Measurements from ENCODE around the gene TCF12. TPM values are rescaled to one million over a fixed set of nuclear protein-coding genes. Genes with fewer than 3 reads are reported as not detected.

The TCF12 gene
- total RNA-seq, 4 donors from 2014 or later: 108 to 177 (median 148) TPM

DNA sequence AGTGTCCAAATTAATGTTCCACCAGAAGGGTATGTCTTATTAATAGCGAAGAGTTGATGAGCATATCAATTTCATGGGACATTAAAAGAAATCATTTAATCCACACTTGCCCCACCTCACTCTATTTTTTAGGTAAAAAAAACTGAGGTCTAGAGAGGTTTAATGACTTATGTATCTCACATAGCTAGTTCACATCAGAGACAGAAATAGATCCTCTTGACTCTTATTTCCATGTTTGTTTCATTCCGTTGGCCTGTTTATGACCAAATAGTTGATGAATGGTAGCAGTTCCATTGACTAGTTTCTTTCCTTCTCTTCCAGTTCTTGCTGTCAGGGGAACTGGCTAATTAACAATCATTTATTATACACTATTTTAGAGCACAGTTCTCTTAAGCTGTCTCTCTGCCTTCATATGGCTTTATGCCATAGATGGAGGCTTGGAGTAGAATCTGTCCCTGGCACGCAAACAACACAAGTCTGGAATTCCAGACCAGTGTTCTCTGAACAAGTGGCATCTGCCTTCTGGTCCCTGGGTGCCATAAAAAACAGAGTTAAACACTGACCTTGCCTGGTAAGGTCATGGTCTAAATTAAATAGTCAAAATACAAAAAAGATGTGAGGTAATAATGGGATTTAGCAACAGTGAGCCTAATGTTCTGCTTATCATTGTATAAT, 237.9 kb downstream of the TCF12 start:
- DNase-seq (ENCODE audit: extremely low spot score): no peak
- TF ChIP-seq, protein P1, sequence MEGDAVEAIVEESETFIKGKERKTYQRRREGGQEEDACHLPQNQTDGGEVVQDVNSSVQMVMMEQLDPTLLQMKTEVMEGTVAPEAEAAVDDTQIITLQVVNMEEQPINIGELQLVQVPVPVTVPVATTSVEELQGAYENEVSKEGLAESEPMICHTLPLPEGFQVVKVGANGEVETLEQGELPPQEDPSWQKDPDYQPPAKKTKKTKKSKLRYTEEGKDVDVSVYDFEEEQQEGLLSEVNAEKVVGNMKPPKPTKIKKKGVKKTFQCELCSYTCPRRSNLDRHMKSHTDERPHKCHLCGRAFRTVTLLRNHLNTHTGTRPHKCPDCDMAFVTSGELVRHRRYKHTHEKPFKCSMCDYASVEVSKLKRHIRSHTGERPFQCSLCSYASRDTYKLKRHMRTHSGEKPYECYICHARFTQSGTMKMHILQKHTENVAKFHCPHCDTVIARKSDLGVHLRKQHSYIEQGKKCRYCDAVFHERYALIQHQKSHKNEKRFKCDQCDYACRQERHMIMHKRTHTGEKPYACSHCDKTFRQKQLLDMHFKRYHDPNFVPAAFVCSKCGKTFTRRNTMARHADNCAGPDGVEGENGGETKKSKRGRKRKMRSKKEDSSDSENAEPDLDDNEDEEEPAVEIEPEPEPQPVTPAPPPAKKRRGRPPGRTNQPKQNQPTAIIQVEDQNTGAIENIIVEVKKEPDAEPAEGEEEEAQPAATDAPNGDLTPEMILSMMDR (IDR thresholded peaks at IDR 0.05): no peak
- TF ChIP-seq EP300 (IDR thresholded peaks at IDR 0.05): no peak
- no peak for TF ChIP-seq POLR2AphosphoS5 (IDR thresholded peaks at IDR 0.05)
- TF ChIP-seq POLR2A (IDR thresholded peaks at IDR 0.05; ENCODE audit: low read depth): no peak
- Histone ChIP-seq H3K36me3 (no peaks in the 10 kb centered on the region), H3K4me3 (no peak overlapping the region), H3K27ac (replicated peaks in 1 of 4) (peak overlapping the region; percentile 33 to 46 (median 34)), H3K9me3 (peaks cover 0 to 11% (median 2%) of the 10 kb centered on the region in 4 donors), H3K4me1 (peaks cover 22 to 76% (median 53%) of the 10 kb centered on the region in 4 donors), H3K27me3 (no peaks in the 10 kb centered on the region)
- 30% methylated on average over 3 of the region's 3 CpGs for WGBS
- intact Hi-C loops (cut with DNase I): no loop called here

DNA sequence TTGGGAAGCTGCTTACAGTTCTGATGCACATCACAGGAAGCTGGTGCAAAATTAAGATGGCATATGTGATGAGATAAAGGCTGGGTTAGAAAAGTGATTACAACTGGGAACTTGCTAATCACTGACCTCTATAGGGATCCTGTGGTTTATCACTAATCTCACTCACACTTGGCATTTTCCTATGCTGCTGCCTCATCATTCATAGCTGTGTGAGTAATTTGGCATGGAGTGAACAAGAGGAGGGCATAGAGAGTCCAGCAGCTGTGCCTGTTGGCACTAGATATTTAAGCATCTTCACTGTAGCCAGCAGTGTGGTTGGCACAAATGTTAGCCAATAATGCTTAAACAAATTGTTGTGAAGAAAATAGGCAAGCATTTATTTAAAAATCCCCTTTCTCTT, 240.1 kb downstream of the TCF12 start:
- H3K27me3 ChIP-seq: no peaks in the 10 kb centered on the region
- peaks cover 17 to 60% (median 45%) of the 10 kb centered on the region in 4 donors for H3K4me1 ChIP-seq
- no peaks in the 10 kb centered on the region for H3K9me3 ChIP-seq
- intact Hi-C loops (cut with DNase I): no loop called here
- no peaks in the 10 kb centered on the region for H3K36me3 ChIP-seq
- H3K27ac ChIP-seq (replicated peaks in 1 of 4): no peak overlapping the region
- no peak for DNase-seq (ENCODE audit: extremely low spot score)
- no peak overlapping the region for H3K4me3 ChIP-seq
- TF ChIP-seq, protein P1 (IDR thresholded peaks at IDR 0.05): no peak
- TF ChIP-seq POLR2A (IDR thresholded peaks at IDR 0.05; ENCODE audit: low read depth) (no peak), POLR2AphosphoS5 (IDR thresholded peaks at IDR 0.05) (no peak), EP300 (IDR thresholded peaks at IDR 0.05) (no peak)

DNA sequence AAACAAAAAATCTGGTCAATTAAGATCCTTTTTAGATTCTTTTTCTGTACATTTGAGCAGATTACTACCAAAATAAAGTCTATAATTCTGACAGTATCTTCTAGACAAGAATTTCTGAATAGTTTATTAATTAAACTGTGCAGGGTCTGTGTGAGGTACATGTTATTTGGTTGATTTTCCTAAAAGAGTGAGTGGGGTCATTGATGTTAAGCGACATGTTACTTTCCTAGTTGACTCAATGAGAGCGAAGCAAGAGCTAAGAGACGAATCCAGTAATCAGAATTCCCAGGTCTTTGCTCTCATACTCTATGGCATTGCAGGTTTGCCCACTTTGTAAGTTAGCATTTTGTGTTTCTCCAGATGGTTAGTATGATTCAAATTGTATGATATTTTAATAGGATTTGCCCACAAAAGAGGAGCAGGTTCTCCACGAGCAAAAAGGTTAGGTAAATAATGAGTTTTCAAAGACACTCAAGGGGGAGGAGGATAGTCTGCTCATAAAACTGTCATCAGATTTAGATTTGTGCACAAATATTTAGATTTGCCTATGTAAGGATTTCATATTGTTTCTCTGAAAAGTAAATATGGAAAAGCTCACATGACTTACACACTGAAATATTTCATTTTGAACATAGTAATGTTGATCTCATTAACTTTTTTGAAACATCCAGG, 240.7 kb downstream of the TCF12 start:
- Histone ChIP-seq H3K27me3 (no peaks in the 10 kb centered on the region), H3K4me3 (no peak overlapping the region), H3K36me3 (no peaks in the 10 kb centered on the region), H3K9me3 (no peaks in the 10 kb centered on the region), H3K4me1 (peaks cover 17 to 56% (median 45%) of the 10 kb centered on the region in 4 donors), H3K27ac (replicated peaks in 1 of 4) (no peak overlapping the region)
- intact Hi-C loops (cut with DNase I): no loop called here
- WGBS: 78% methylated on average over 4 of the region's 4 CpGs
- TF ChIP-seq POLR2A (IDR thresholded peaks at IDR 0.05; ENCODE audit: low read depth) (no peak), POLR2AphosphoS5 (IDR thresholded peaks at IDR 0.05) (no peak), EP300 (IDR thresholded peaks at IDR 0.05) (no peak)
- TF ChIP-seq, protein P1 (IDR thresholded peaks at IDR 0.05): no peak
- no peak for DNase-seq (ENCODE audit: extremely low spot score)

DNA sequence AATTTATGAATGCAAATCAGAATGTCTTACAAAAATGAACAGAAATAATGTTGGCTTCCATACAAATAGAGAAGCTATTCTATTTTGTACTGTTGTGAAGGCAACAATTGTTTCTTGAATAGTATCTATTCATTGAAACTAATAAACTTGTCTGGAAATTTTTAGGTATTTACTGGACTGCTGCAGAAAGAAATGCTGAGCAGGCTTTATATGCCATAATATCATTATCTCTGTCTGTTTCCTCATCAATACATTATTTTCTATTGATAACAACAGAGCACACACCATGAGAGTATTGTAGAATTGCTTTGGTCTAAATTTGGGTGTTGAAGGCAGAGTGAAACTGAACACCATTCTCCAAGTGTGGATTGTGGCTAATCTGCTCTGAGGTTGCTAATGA, 241.3 kb downstream of the TCF12 start:
- Histone ChIP-seq H3K36me3 (no peaks in the 10 kb centered on the region), H3K27me3 (no peaks in the 10 kb centered on the region), H3K4me1 (peaks cover 17 to 51% (median 42%) of the 10 kb centered on the region in 4 donors), H3K9me3 (no peaks in the 10 kb centered on the region), H3K4me3 (no peak overlapping the region), H3K27ac (replicated peaks in 1 of 4) (no peak overlapping the region)
- no peak for DNase-seq (ENCODE audit: extremely low spot score)
- intact Hi-C loops (cut with DNase I): no loop called here
- no peak for TF ChIP-seq POLR2AphosphoS5 (IDR thresholded peaks at IDR 0.05)
- no peak for TF ChIP-seq POLR2A (IDR thresholded peaks at IDR 0.05; ENCODE audit: low read depth)
- TF ChIP-seq, protein P1 (IDR thresholded peaks at IDR 0.05): no peak

Data from esophagus muscularis mucosa (tissue), 4 donors.